ENCODE measurements around the gene NUMB. TPM values are rescaled to one million over a fixed set of nuclear protein-coding genes. Genes with fewer than 3 reads are reported as not detected.

Gene NUMB
- total RNA-seq, 1 experiment from 2014 or later = 46.5 TPM

- no peak overlapping the region for H3K23ac ChIP-seq (ENCODE audit: insufficient read length, low read depth, low read length)
- H3K9ac ChIP-seq (ENCODE audit: extremely low read depth, insufficient read length, low read length) = no peak overlapping the region
- no CpG with 5 or more reads among the region's 2 CpGs for WGBS (ENCODE audit: extremely low coverage, insufficient read length, low lambda C conversion rate)
- Mint-ChIP-seq H3K4me1 (peaks cover 18 to 24% of the 10 kb centered on the region in 2 experiments), H3K9me3 (no peaks in the 10 kb centered on the region; a peak in 2 of 5 replicates), H3K27ac (no peak overlapping the region), H3K36me3 (ENCODE audit: insufficient read depth in 1 of 3, low read depth in 3 of 3) (peaks cover 0 to 11% (median 3%) of the 10 kb centered on the region in 3 experiments; a peak in 3 of 7 replicates), H3K4me3 (no peak overlapping the region), H3K27me3 (ENCODE audit: low read depth) (peaks cover 40% of the 10 kb centered on the region)
- no peak overlapping the region for H2AFZ ChIP-seq (ENCODE audit: low read length)
- no peaks in the 10 kb centered on the region; the same call in 1 of the 2 replicates for H3K4me1 ChIP-seq (ENCODE audit: insufficient read depth, low read length)
- H3K27me3 ChIP-seq (ENCODE audit: insufficient read depth, low read length) = peaks cover 9% of the 10 kb centered on the region
- H3K79me2 ChIP-seq (ENCODE audit: insufficient read depth, low read length) = no peaks in the 10 kb centered on the region
- no peak overlapping the region for H3K56ac ChIP-seq (ENCODE audit: insufficient read length, low read depth, low read length)
- no peak overlapping the region for H4K5ac ChIP-seq (ENCODE audit: insufficient read length, low read depth, low read length)
- no peak overlapping the region for H2BK120ac ChIP-seq (ENCODE audit: low read depth, low read length, poor library complexity, severe bottlenecking)
- no peak overlapping the region for H2AK5ac ChIP-seq (ENCODE audit: insufficient read length, low read length)
- no peaks in the 10 kb centered on the region for H3K9me3 ChIP-seq (ENCODE audit: control insufficient read depth, low read depth, low read length)
- no peak overlapping the region for H2BK12ac ChIP-seq (ENCODE audit: insufficient read length, low read depth, low read length)
- H4K20me1 ChIP-seq (ENCODE audit: control insufficient read depth, insufficient read depth, insufficient read length) = no peaks in the 10 kb centered on the region
- H3K18ac ChIP-seq (ENCODE audit: insufficient read length, low read depth, low read length) = no peak overlapping the region
- DNase-seq = no peak
- H3K4me2 ChIP-seq (ENCODE audit: insufficient read depth, insufficient read length, low read length) = no peak overlapping the region
- no peak overlapping the region for H2BK20ac ChIP-seq (ENCODE audit: low read depth, low read length, poor library complexity, severe bottlenecking)
- no peaks in the 10 kb centered on the region for H3K23me2 ChIP-seq (ENCODE audit: insufficient read length, low read depth, low read length, poor library complexity, severe bottlenecking)
- no peak overlapping the region for H3K27ac ChIP-seq (ENCODE audit: insufficient read length, low read depth, low read length)
- H2BK5ac ChIP-seq (ENCODE audit: insufficient read length, low read length) = no peak overlapping the region
- H2BK15ac ChIP-seq (ENCODE audit: low read depth, low read length) = no peak overlapping the region
- H4K91ac ChIP-seq (ENCODE audit: insufficient read length, low read depth, low read length) = no peak overlapping the region
- TF ChIP-seq, protein P1, sequence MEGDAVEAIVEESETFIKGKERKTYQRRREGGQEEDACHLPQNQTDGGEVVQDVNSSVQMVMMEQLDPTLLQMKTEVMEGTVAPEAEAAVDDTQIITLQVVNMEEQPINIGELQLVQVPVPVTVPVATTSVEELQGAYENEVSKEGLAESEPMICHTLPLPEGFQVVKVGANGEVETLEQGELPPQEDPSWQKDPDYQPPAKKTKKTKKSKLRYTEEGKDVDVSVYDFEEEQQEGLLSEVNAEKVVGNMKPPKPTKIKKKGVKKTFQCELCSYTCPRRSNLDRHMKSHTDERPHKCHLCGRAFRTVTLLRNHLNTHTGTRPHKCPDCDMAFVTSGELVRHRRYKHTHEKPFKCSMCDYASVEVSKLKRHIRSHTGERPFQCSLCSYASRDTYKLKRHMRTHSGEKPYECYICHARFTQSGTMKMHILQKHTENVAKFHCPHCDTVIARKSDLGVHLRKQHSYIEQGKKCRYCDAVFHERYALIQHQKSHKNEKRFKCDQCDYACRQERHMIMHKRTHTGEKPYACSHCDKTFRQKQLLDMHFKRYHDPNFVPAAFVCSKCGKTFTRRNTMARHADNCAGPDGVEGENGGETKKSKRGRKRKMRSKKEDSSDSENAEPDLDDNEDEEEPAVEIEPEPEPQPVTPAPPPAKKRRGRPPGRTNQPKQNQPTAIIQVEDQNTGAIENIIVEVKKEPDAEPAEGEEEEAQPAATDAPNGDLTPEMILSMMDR (conservative IDR thresholded peaks at IDR 0.05) = no peak
- no peak overlapping the region for H3T11ph ChIP-seq (ENCODE audit: low read length)
- no peak overlapping the region for H3K14ac ChIP-seq (ENCODE audit: insufficient read depth, low read length)
- H3K79me1 ChIP-seq (ENCODE audit: insufficient read depth, low read depth, low read length, poor library complexity, severe bottlenecking) = no peaks in the 10 kb centered on the region
- H4K8ac ChIP-seq (replicated peaks; ENCODE audit: insufficient read length, low read depth, low read length) = no peak overlapping the region
- H3K4ac ChIP-seq (ENCODE audit: low read depth, low read length) = no peak overlapping the region
Measured at GRCh38 chr14:73243748-73244147, 214.6 kb downstream of the NUMB start.
